ENCODE measurements around the gene ANKFY1. TPM values are rescaled to one million over a fixed set of nuclear protein-coding genes. Genes with fewer than 3 reads are reported as not detected.

ANKFY1 gene
- total RNA-seq, 4 donors from 2014 or later = 12.6 to 26.9 (median 13.5) TPM

DNA sequence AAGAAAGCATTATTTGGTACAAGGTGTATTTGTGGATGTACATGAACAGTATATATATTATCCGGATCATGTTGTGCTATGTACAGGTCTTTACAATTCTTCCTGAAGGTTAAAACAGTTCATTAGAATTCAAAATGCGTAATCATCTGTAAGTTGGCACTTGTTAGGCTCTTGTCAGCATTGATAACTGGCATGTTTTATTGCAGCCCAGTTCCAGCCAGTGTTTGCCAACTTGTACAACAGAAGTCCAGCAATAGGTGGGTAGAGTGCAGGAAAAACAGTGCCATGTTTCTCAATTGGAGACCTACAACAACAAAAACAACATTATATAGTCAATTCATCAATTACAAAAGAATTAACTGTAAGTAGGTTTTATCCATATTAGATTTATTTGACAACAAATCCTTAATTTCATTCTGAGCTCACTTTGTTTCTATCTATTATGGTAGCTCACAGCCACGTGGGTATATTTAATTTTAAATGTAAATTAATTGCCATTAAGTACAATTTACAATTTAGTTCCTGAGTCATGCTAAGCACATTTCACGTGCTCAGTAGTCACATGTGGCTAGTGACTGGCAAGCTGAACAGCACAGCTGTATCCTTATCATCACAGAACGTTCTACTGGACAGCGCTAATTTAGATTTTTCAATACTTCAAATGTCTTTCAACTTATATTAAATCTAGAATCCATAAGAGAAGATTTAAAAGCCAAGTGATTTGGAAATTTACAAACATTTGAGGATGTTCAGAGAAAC, 8.6 kb upstream of the ANKFY1 start:
- no peaks in the 10 kb centered on the region for H3K36me3 ChIP-seq
- in situ Hi-C loops (cut with MboI; ENCODE audit: low sequenced_read_pairs in 4 of 4) (no loop called here), intact Hi-C loops (cut with DNase I; ENCODE audit: low total_unique reads) (no loop called here)
- peaks cover 24 to 29% of the 10 kb centered on the region in 2 donors for H3K4me1 ChIP-seq
- TF ChIP-seq, protein P1, sequence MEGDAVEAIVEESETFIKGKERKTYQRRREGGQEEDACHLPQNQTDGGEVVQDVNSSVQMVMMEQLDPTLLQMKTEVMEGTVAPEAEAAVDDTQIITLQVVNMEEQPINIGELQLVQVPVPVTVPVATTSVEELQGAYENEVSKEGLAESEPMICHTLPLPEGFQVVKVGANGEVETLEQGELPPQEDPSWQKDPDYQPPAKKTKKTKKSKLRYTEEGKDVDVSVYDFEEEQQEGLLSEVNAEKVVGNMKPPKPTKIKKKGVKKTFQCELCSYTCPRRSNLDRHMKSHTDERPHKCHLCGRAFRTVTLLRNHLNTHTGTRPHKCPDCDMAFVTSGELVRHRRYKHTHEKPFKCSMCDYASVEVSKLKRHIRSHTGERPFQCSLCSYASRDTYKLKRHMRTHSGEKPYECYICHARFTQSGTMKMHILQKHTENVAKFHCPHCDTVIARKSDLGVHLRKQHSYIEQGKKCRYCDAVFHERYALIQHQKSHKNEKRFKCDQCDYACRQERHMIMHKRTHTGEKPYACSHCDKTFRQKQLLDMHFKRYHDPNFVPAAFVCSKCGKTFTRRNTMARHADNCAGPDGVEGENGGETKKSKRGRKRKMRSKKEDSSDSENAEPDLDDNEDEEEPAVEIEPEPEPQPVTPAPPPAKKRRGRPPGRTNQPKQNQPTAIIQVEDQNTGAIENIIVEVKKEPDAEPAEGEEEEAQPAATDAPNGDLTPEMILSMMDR (IDR thresholded peaks at IDR 0.05 in 4 of 5, conservative IDR thresholded peaks at IDR 0.05 in 1 of 5) = no peak
- peak; percentile 67 to 84 for ATAC-seq
- DNase-seq = peak in 1 of 2 donors; percentile 24
- peak overlapping the region; percentile 70 to 87 (median 81) for H3K27ac ChIP-seq
- no peak overlapping the region for H3K4me3 ChIP-seq
- no peaks in the 10 kb centered on the region for H3K9me3 ChIP-seq
- no peaks in the 10 kb centered on the region for H3K27me3 ChIP-seq

DNA sequence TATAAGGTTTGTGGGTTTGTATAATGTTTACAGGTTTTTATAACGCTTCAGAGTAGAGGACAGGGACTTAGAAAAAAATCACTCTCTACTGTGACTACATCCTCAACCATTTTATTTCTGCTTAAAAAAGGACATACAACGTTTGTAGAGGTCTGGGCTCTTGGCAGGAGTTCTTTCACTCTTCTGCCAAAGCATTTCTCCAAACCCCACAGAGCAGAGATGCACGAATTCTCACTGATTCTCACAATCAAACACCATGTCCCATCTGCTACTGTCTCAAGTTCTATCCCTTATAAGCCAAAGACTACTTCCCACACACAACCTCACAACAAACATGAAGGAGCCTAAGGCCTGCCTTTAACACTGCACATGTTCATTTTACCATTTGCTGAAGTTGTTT, 7.0 kb upstream of the ANKFY1 start:
- H3K27me3 ChIP-seq = no peaks in the 10 kb centered on the region
- H3K4me3 ChIP-seq = no peak overlapping the region
- in situ Hi-C loops (cut with MboI; ENCODE audit: low sequenced_read_pairs in 4 of 4) (no loop called here), intact Hi-C loops (cut with DNase I; ENCODE audit: low total_unique reads) (no loop called here)
- ATAC-seq (no peak), DNase-seq (no peak)
- TF ChIP-seq POLR2A (IDR thresholded peaks at IDR 0.05) = no peak
- TF ChIP-seq, protein P1 (IDR thresholded peaks at IDR 0.05 in 4 of 5, conservative IDR thresholded peaks at IDR 0.05 in 1 of 5) = no peak
- peaks cover 16% of the 10 kb centered on the region in 2 donors for H3K4me1 ChIP-seq
- no peaks in the 10 kb centered on the region for H3K36me3 ChIP-seq
- no peaks in the 10 kb centered on the region for H3K9me3 ChIP-seq
- peak overlapping the region; percentile 42 to 69 (median 60) for H3K27ac ChIP-seq

DNA sequence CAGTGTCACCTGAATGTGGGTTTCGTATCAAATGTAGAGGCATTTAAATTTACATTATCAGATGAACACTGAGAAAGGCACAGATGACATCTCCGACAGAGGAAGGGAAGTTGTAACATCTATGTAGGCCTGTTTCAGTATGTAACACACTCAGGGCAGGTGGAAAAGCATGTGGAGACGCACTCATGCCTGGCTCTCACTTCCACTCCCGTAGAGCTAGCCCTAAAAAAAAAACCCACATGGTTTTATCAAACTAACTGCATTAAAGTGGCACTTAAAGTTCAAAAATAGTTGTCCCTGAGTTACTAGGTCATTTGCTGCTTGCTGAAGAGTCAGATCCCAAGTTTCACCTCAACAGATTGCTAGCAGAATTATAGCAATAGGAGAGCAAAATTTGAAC, 6.1 kb upstream of the ANKFY1 start:
- in situ Hi-C loops (cut with MboI; ENCODE audit: low sequenced_read_pairs in 4 of 4) (no loop called here), intact Hi-C loops (cut with DNase I; ENCODE audit: low total_unique reads) (no loop called here)
- Histone ChIP-seq H3K4me1 (peaks cover 16 to 17% of the 10 kb centered on the region in 2 donors), H3K36me3 (no peaks in the 10 kb centered on the region), H3K27ac (peak overlapping the region; percentile 42 to 69 (median 60)), H3K9me3 (no peaks in the 10 kb centered on the region), H3K27me3 (no peaks in the 10 kb centered on the region), H3K4me3 (no peak overlapping the region)
- TF ChIP-seq POLR2A (IDR thresholded peaks at IDR 0.05) = no peak
- TF ChIP-seq, protein P1 (IDR thresholded peaks at IDR 0.05 in 4 of 5, conservative IDR thresholded peaks at IDR 0.05 in 1 of 5) = no peak
- DNase-seq = no peak
- no peak for ATAC-seq

DNA sequence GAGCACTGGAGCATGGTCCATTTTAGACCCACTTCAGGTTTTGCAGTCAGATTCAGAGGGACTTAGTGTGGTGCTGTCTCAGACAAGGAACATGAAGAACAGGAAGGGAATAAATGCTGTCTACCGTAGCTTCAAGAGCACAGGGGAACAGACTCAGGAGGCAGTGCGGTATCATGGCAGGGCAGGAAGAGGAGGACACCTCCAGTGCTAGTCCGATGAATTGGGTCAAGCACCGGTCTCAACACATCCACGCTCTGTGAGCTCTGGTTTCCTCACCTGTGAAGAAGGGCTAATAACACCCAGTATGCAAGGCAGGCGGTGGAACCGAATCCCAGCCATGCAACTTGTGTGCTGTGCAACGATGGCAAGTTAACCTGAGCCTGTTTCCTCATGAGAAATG, 3.6 kb upstream of the ANKFY1 start:
- DNase-seq (no peak), ATAC-seq (no peak)
- Histone ChIP-seq H3K27ac (peak overlapping the region in 2 of 4 donors; percentile 18 to 20), H3K36me3 (no peaks in the 10 kb centered on the region), H3K27me3 (no peaks in the 10 kb centered on the region), H3K4me3 (no peak overlapping the region), H3K9me3 (no peaks in the 10 kb centered on the region), H3K4me1 (peaks cover 22% of the 10 kb centered on the region in 2 donors)
- TF ChIP-seq, protein P1 (IDR thresholded peaks at IDR 0.05 in 4 of 5, conservative IDR thresholded peaks at IDR 0.05 in 1 of 5) = no peak
- no peak for TF ChIP-seq POLR2A (IDR thresholded peaks at IDR 0.05)
- in situ Hi-C loops (cut with MboI; ENCODE audit: low sequenced_read_pairs in 4 of 4) (no loop called here), intact Hi-C loops (cut with DNase I; ENCODE audit: low total_unique reads) (no loop called here)

Measured in gastrocnemius medialis (tissue), 4 donors.